GM12801 (cell line): Measurements from ENCODE around the gene ADA.

ENCODE experiments used
- CTCF ChIP-seq: IDR thresholded peaks from one replicate; pipeline ENCODE4 v1.5.1; 2011; ENCODE audit warnings: control low read depth; ENCODE audit not compliant: insufficient read length; ENCODE audit errors: extremely low read depth

ADA gene

GRCh38 chr20:44664131-44664530, 12.6 kb upstream of the ADA start:
- TF ChIP-seq CTCF, result no peak

- TF ChIP-seq CTCF, result no peak
Measured at GRCh38 chr20:44662261-44662660, 10.8 kb upstream of the ADA start.

GRCh38 chr20:44660581-44660980, 9.1 kb upstream of the ADA start:
- no peak for TF ChIP-seq CTCF

- no peak for TF ChIP-seq CTCF
Measured at GRCh38 chr20:44659931-44660330, 8.4 kb upstream of the ADA start.

GRCh38 chr20:44658810-44659209, 7.3 kb upstream of the ADA start:
- no peak for TF ChIP-seq CTCF

GRCh38 chr20:44657875-44658274, 6.4 kb upstream of the ADA start:
- TF ChIP-seq CTCF, result no peak

GRCh38 chr20:44656448-44656847, 4.9 kb upstream of the ADA start:
- no peak for TF ChIP-seq CTCF

- TF ChIP-seq CTCF, result no peak
Measured at GRCh38 chr20:44653546-44653945, 2.0 kb upstream of the ADA start.
